Stomach (tissue), 9 donors: ENCODE measurements around the gene STX1B. TPM values are rescaled to one million over a fixed set of nuclear protein-coding genes. Genes with fewer than 3 reads are reported as not detected.
A peak's percentile ranks its signal among the peaks of the same experiment; 100 is the strongest.

ENCODE experiments used
- DNase-seq, 2 donors: peaks; one replicate each; pipeline versions ENCODE4 v3.0.0 to v3.0.0-alpha.2; 2013 to 2019
- H3K27ac ChIP-seq, 5 donors: fragments of 200-600 bp in 4 of 5; sonication (generic) in 4 of 5; one replicate each; pipeline ENCODE4 v1.5.1; 2013 to 2019; ENCODE audit warnings: mild to moderate bottlenecking in 1 of 5, moderate library complexity in 1 of 5
- H3K27me3 ChIP-seq, 3 donors: fragments of 200-600 bp; sonication (generic); one replicate each; pipeline ENCODE4 v1.5.1; 2017 to 2019; ENCODE audit warnings: mixed run types in 1 of 3
- H3K36me3 ChIP-seq, 4 donors: fragments of 200-600 bp; sonication (generic); 1 replicate in 3 of 4; 2 replicates in 1 of 4; pipeline ENCODE4 v1.5.1; 2016 to 2019
- H3K4me1 ChIP-seq, 4 donors: fragments of 200-600 bp; sonication (generic); one replicate each; pipeline ENCODE4 v1.5.1; 2016 to 2019
- H3K4me3 ChIP-seq, 4 donors: fragments of 200-600 bp; sonication (generic) in 3 of 4; one replicate each; pipeline ENCODE4 v1.5.1; 2016 to 2019; ENCODE audit warnings: mild to moderate bottlenecking in 1 of 4
- H3K9me3 ChIP-seq, 4 donors: fragments of 200-600 bp; sonication (generic); one replicate each; pipeline ENCODE4 v1.5.1; 2016 to 2019
- CTCF ChIP-seq, 7 experiments: fragments of 450-650 bp in 4 of 7; fragments of 200-600 bp in 3 of 7; sonication (generic) in 3 of 7; IDR thresholded peaks; one replicate each; pipeline ENCODE4 v1.5.1; 2016 to 2019; ENCODE audit warnings: antibody characterized with exemption in 7 of 7, control low read depth in 2 of 7, mild to moderate bottlenecking in 1 of 7
- EP300 ChIP-seq: sonication (generic); formaldehyde crosslinking; IDR thresholded peaks from one replicate; pipeline ENCODE4 v1.6.1; 2017; ENCODE audit warnings: antibody characterized with exemption
- POLR2A ChIP-seq, 4 donors: fragments of 450-650 bp; IDR thresholded peaks; one replicate each; pipeline ENCODE4 v1.6.1; 2016; ENCODE audit warnings: antibody characterized with exemption in 4 of 4, control low read depth in 2 of 4, mild to moderate bottlenecking in 1 of 4, moderate library complexity in 1 of 4
- POLR2AphosphoS5 ChIP-seq, 3 donors: sonication (generic); formaldehyde crosslinking; IDR thresholded peaks; one replicate each; pipeline ENCODE4 v1.6.1; 2016; ENCODE audit warnings: antibody characterized with exemption in 3 of 3
- WGBS, 5 donors: extraction: QIAGEN DNeasy Blood & Tissue Kit in 3 of 5; methylation state at CpG; one replicate each; pipeline versions ENCODE4 v1.1.5 to v1.1.7; 2013 to 2018; 5-methylcytosine and 5-hydroxymethylcytosine counted together
- intact Hi-C: fragments of 100-400 bp; cut with DNase I; formaldehyde crosslinking; loops from one replicate; pipeline ENCODE4 v1.15.1; 2023; ENCODE audit warnings: low total_unique reads
- polyA plus RNA-seq, 3 donors: library from polyadenylated mRNA; stranded (reverse); fragments of 200-250 nt; gene quantifications; one replicate each; pipeline ENCODE4 v1.2.3, GENCODE V29; 2013
- total RNA-seq, 5 donors: library from RNA; depleted of rRNA; stranded (reverse); fragments of >200 nt; gene quantifications; one replicate each; pipeline versions ENCODE4 v1.1.0 to v1.2.3, GENCODE V29; 2014 to 2016
- donor health status: healthy with polysubstance abuse.
- donor health status: Bipolar disorder and iron deficiency.
- donor health status: healthy.

Gene STX1B
- total and polyA plus RNA-seq, 8 donors, result 0.15 to 1.00 (median 0.66) TPM; not detected in 4

- H3K9me3 ChIP-seq, result no peaks in the 10 kb centered on the region
- no peaks in the 10 kb centered on the region for H3K36me3 ChIP-seq
- intact Hi-C loops, result no loop called here
- no peak overlapping the region for H3K27ac ChIP-seq
- H3K4me3 ChIP-seq, result no peak overlapping the region
- WGBS, 5 donors, result 83 to 88% (median 86%) methylated on average over 5 of the region's 5 CpGs
- no peaks in the 10 kb centered on the region for H3K27me3 ChIP-seq
- TF ChIP-seq POLR2A (IDR thresholded peaks at IDR 0.05) (no peak), EP300 (no peak), CTCF (IDR thresholded peaks at IDR 0.05) (no peak), POLR2AphosphoS5 (IDR thresholded peaks at IDR 0.05) (no peak)
- DNase-seq, result no peak
- peaks cover 0 to 14% (median 4%) of the 10 kb centered on the region in 4 donors for H3K4me1 ChIP-seq
Observed at GRCh38 chr16:31025339-31025738, 14.9 kb upstream of the STX1B start.

GRCh38 chr16:31023627-31024226 lies 13.3 kb upstream of the STX1B start:
- no peaks in the 10 kb centered on the region for H3K9me3 ChIP-seq
- no peak overlapping the region for H3K4me3 ChIP-seq
- no peaks in the 10 kb centered on the region for H3K27me3 ChIP-seq
- peaks cover 0 to 14% (median 4%) of the 10 kb centered on the region in 4 donors for H3K4me1 ChIP-seq
- 43 to 56% (median 51%) methylated on average over 6 of the region's 6 CpGs for WGBS, 5 donors
- intact Hi-C loops, result no loop called here
- no peak overlapping the region for H3K27ac ChIP-seq
- H3K36me3 ChIP-seq, result no peaks in the 10 kb centered on the region
- no peak for TF ChIP-seq CTCF (IDR thresholded peaks at IDR 0.05)
- no peak for TF ChIP-seq POLR2A (IDR thresholded peaks at IDR 0.05)
- no peak for TF ChIP-seq EP300
- TF ChIP-seq POLR2AphosphoS5 (IDR thresholded peaks at IDR 0.05), result no peak
- DNase-seq, result no peak

GRCh38 chr16:31023252-31023602 lies 12.8 kb upstream of the STX1B start:
- TF ChIP-seq EP300, result no peak
- TF ChIP-seq POLR2AphosphoS5 (IDR thresholded peaks at IDR 0.05), result no peak
- no peak for TF ChIP-seq CTCF (IDR thresholded peaks at IDR 0.05)
- no peak for TF ChIP-seq POLR2A (IDR thresholded peaks at IDR 0.05)
- DNase-seq, result no peak
- no peaks in the 10 kb centered on the region for H3K27me3 ChIP-seq
- H3K4me3 ChIP-seq, result no peak overlapping the region
- no peaks in the 10 kb centered on the region for H3K36me3 ChIP-seq
- peak overlapping the region in 1 of 5 donors; percentile 38 for H3K27ac ChIP-seq
- H3K4me1 ChIP-seq, result peaks cover 0 to 14% (median 4%) of the 10 kb centered on the region in 4 donors
- H3K9me3 ChIP-seq, result no peaks in the 10 kb centered on the region
- intact Hi-C loops, result no loop called here
- 86 to 97% (median 89%) methylated on average over 4 of the region's 4 CpGs for WGBS, 5 donors

- no peak for DNase-seq
- no peaks in the 10 kb centered on the region for H3K36me3 ChIP-seq
- peaks cover 0 to 14% (median 4%) of the 10 kb centered on the region in 4 donors for H3K4me1 ChIP-seq
- no peak for TF ChIP-seq POLR2AphosphoS5 (IDR thresholded peaks at IDR 0.05)
- TF ChIP-seq CTCF (IDR thresholded peaks at IDR 0.05), result no peak
- no peak for TF ChIP-seq EP300
- no peak for TF ChIP-seq POLR2A (IDR thresholded peaks at IDR 0.05)
- H3K27ac ChIP-seq, result peak overlapping the region in 1 of 5 donors; percentile 38
- H3K4me3 ChIP-seq, result no peak overlapping the region
- WGBS, 5 donors, result 41 to 57% (median 55%) methylated on average over 12 of the region's 12 CpGs
- peaks cover 0 to under 1% (median 0%) of the 10 kb centered on the region in 3 donors for H3K27me3 ChIP-seq
- intact Hi-C loops, result no loop called here
- no peaks in the 10 kb centered on the region for H3K9me3 ChIP-seq
Observed at GRCh38 chr16:31022544-31023251, 12.3 kb upstream of the STX1B start.
